Breast epithelium (tissue), 4 donors: ENCODE measurements around the gene ARHGEF25. TPM values are rescaled to one million over a fixed set of nuclear protein-coding genes. Genes with fewer than 3 reads are reported as not detected.

Experiments
- DNase-seq, 2 donors: peaks; one replicate each; pipeline ENCODE4 v3.0.0-alpha.2; 2019; ENCODE audit warnings: low spot score in 2 of 2
- H3K27ac ChIP-seq, 2 donors: fragments of 200-600 bp; sonication (generic) in 1 of 2; one replicate each; pipeline ENCODE4 v1.5.1; 2016 to 2019; ENCODE audit warnings: mild to moderate bottlenecking in 1 of 2
- H3K27me3 ChIP-seq, 2 donors: fragments of 200-600 bp; sonication (generic) in 1 of 2; one replicate each; pipeline versions ENCODE4 v1.5.1 to v1.6.0; 2017 to 2019; ENCODE audit warnings: control low read depth in 1 of 2, mild to moderate bottlenecking in 1 of 2
- H3K36me3 ChIP-seq: fragments of 200-600 bp; one replicate; pipeline ENCODE4 v1.5.1; 2019
- H3K4me1 ChIP-seq, 2 donors: fragments of 200-600 bp; sonication (generic); one replicate each; pipeline ENCODE4 v1.5.1; 2016 to 2019; ENCODE audit warnings: control low read depth in 1 of 2
- H3K4me3 ChIP-seq, 3 donors: fragments of 200-600 bp; sonication (generic); 1 replicate in 2 of 3; 2 replicates in 1 of 3; pipeline ENCODE4 v1.5.1; 2016 to 2019; ENCODE audit warnings: mild to moderate bottlenecking in 3 of 3, moderate library complexity in 2 of 3
- H3K9me3 ChIP-seq, 2 donors: fragments of 200-600 bp; sonication (generic) in 1 of 2; one replicate each; pipeline ENCODE4 v1.5.1; 2016 to 2019; ENCODE audit warnings: control low read depth in 1 of 2
- POLR2A ChIP-seq: fragments of 450-650 bp; IDR thresholded peaks from one replicate; pipeline ENCODE4 v1.6.1; 2016; ENCODE audit warnings: antibody characterized with exemption, mild to moderate bottlenecking, moderate library complexity
- POLR2AphosphoS5 ChIP-seq, 3 donors: sonication (generic); formaldehyde crosslinking; IDR thresholded peaks; one replicate each; pipeline ENCODE4 v1.6.1; 2017; ENCODE audit warnings: antibody characterized with exemption in 3 of 3
- intact Hi-C: fragments of 100-400 bp; cut with DNase I; formaldehyde crosslinking; loops from one replicate; pipeline ENCODE4 v1.15.1; 2023; ENCODE audit warnings: low total_unique reads
- total RNA-seq, 3 donors: library from RNA; depleted of rRNA; stranded (reverse); fragments of >200 nt; gene quantifications; one replicate each; pipeline ENCODE4 v1.1.0, GENCODE V29; 2016
- TF ChIP-seq, protein P1 (sequence below), 3 donors: fragments of 450-650 bp; IDR thresholded peaks; one replicate each; pipeline ENCODE4 v1.5.1; 2016 to 2017; ENCODE audit warnings: antibody characterized with exemption in 3 of 3, mild to moderate bottlenecking in 3 of 3, moderate library complexity in 3 of 3

The ARHGEF25 gene
- total RNA-seq, 3 donors from 2014 or later, result 8.3 to 28.2 (median 19.2) TPM

DNA sequence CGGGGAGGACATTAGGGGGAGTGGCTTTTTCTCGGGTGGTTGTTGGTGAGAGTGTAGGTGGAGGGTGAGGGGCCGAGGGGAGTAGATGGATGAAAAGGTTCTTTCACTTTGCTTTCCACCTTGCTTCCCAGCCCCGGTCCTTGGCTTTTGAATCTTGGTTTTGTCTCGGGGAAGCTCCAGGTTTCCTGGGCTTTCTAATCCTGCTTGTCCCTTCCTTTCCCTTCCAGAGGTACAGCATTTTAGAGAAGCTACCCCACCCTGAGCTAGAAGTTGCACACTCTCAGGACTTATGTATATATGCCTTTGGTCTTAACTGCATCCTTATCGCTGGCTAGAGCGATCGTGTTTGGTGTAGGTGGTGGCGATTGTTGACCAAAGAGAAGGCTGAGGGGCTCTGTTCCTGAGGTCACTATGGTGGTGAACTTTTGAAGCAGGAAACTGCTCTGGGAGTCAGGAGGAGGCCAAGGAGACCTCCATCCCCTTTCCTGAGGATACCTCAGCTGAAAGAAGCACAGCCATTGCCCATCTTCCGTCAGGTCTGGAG, 19.4 kb upstream of the ARHGEF25 start:
- no peak for DNase-seq
- Histone ChIP-seq H3K27ac (peak overlapping the region; percentile 82 to 87), H3K4me1 (peaks cover 0 to 10% of the 10 kb centered on the region in 2 donors), H3K4me3 (peak overlapping the region; percentile 75 to 99 (median 96)), H3K36me3 (no peaks in the 10 kb centered on the region), H3K27me3 (no peaks in the 10 kb centered on the region), H3K9me3 (no peaks in the 10 kb centered on the region)
- intact Hi-C loops, result no loop called here
- TF ChIP-seq, protein P1, sequence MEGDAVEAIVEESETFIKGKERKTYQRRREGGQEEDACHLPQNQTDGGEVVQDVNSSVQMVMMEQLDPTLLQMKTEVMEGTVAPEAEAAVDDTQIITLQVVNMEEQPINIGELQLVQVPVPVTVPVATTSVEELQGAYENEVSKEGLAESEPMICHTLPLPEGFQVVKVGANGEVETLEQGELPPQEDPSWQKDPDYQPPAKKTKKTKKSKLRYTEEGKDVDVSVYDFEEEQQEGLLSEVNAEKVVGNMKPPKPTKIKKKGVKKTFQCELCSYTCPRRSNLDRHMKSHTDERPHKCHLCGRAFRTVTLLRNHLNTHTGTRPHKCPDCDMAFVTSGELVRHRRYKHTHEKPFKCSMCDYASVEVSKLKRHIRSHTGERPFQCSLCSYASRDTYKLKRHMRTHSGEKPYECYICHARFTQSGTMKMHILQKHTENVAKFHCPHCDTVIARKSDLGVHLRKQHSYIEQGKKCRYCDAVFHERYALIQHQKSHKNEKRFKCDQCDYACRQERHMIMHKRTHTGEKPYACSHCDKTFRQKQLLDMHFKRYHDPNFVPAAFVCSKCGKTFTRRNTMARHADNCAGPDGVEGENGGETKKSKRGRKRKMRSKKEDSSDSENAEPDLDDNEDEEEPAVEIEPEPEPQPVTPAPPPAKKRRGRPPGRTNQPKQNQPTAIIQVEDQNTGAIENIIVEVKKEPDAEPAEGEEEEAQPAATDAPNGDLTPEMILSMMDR (IDR thresholded peaks at IDR 0.05), result no peak
- no peak for TF ChIP-seq POLR2A
- no peak for TF ChIP-seq POLR2AphosphoS5 (IDR thresholded peaks at IDR 0.05)

DNA sequence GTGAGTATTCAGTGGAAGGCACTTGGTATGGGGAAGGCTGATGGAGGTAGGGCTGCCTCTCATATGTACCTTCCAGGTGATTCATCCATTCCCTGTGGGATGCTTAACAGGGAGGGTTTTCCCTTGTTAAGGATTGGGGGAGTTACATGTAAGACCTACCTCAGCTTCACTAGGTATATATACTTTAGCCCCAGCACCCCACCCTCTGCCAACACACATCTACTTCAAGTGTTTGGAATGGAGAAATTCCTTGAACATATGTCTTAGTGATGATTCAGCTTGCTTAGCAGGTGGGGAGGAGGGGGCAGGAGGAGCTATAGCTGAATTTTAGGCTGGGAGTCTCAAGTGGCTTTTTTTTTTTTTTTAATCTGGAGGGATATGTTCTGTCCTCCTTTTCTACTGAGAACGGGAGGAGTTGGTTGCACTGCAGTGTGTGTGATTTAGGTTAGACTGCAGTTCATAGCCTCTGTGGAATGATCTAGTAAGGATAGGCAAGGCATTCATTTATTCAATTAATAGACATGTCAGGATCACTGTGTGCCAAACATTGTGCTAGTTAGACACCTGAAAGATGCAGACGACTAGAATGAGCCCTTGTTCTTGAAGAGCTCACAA, 18.6 kb upstream of the ARHGEF25 start:
- TF ChIP-seq POLR2A (no peak), POLR2AphosphoS5 (IDR thresholded peaks at IDR 0.05) (no peak)
- TF ChIP-seq, protein P1 (IDR thresholded peaks at IDR 0.05), result no peak
- no peak overlapping the region for H3K27ac ChIP-seq
- no peak for DNase-seq
- no peaks in the 10 kb centered on the region for H3K36me3 ChIP-seq
- no peaks in the 10 kb centered on the region for H3K27me3 ChIP-seq
- peak overlapping the region in 2 of 3 donors; percentile 96 to 99 for H3K4me3 ChIP-seq
- no peaks in the 10 kb centered on the region for H3K9me3 ChIP-seq
- peaks cover 0 to 10% of the 10 kb centered on the region in 2 donors for H3K4me1 ChIP-seq
- intact Hi-C loops, result no loop called here

DNA sequence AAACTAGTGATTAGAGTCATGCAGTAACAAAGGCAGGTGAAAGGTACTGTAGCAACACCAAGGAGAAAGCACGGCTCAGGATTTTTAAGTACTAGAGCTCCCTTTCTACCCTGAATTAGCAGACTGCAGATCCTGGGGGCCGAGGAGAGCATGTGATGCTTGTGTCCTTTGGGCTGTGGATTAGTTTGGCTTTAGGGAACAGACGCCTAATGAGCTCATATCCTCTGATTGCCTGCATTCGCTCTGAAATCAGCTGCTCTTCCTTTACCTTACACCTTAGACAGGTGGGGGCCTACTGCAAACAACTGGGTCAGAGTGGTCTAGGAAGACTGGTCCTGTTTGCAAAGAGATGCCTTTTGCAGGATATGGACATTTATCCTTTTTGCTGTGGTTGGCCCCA, 18.0 kb upstream of the ARHGEF25 start:
- Histone ChIP-seq H3K4me3 (no peak overlapping the region), H3K36me3 (no peaks in the 10 kb centered on the region), H3K27ac (no peak overlapping the region), H3K4me1 (peaks cover 0 to 10% of the 10 kb centered on the region in 2 donors), H3K9me3 (no peaks in the 10 kb centered on the region), H3K27me3 (no peaks in the 10 kb centered on the region)
- intact Hi-C loops, result no loop called here
- DNase-seq, result no peak
- TF ChIP-seq POLR2AphosphoS5 (IDR thresholded peaks at IDR 0.05), result no peak
- TF ChIP-seq, protein P1 (IDR thresholded peaks at IDR 0.05), result no peak
- TF ChIP-seq POLR2A, result no peak

DNA sequence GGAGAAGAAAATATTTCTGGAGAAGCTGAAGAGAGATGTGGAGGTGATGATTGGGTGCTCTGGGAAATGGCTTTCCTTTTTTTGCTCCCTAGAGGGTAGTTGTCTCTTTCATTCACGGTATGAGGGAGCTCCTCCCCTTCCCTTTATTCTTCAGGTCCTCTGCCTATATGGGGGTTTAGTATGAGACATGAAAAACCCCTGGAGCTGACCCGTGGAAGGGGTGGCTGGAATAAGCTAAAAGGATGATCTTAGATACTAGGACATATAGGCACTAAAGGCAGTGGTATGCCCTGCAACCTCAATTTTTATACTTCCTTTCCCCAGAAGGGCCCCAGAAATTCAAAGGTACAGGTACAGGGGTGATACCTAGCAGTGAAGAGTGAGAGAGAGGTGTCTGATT, 10.8 kb upstream of the ARHGEF25 start:
- no peak for DNase-seq
- no peaks in the 10 kb centered on the region for H3K9me3 ChIP-seq
- peaks cover 0 to 4% of the 10 kb centered on the region in 2 donors for H3K4me1 ChIP-seq
- intact Hi-C loops, result no loop called here
- no peak overlapping the region for H3K27ac ChIP-seq
- TF ChIP-seq, protein P1 (IDR thresholded peaks at IDR 0.05), result no peak
- no peak for TF ChIP-seq POLR2A
- TF ChIP-seq POLR2AphosphoS5 (IDR thresholded peaks at IDR 0.05), result no peak
- H3K27me3 ChIP-seq, result no peaks in the 10 kb centered on the region
- no peak overlapping the region for H3K4me3 ChIP-seq
- H3K36me3 ChIP-seq, result peaks cover 9% of the 10 kb centered on the region

DNA sequence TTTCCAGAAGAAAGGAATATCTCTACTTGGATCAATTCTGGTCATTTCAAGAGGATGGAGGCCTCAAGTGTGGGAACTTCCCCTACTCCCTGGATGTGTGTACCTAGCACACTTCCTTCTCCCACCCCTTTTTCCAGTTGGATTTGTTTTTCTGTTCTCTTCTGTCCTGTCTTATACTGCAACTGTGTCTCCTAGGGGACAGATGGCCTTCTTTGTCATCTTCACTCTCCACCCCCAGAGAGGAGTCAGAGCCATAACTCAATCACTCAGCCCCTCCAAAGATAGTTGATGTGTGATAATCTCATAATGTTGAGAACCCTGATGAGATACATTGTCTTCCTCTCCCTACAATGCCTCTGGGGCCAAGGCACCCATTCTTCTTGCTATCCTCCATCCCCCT, 8.7 kb upstream of the ARHGEF25 start:
- TF ChIP-seq, protein P1 (IDR thresholded peaks at IDR 0.05), result no peak
- no peak for TF ChIP-seq POLR2A
- no peak for TF ChIP-seq POLR2AphosphoS5 (IDR thresholded peaks at IDR 0.05)
- DNase-seq, result no peak
- Histone ChIP-seq H3K9me3 (no peaks in the 10 kb centered on the region), H3K4me1 (peaks cover 0 to 4% of the 10 kb centered on the region in 2 donors), H3K4me3 (no peak overlapping the region), H3K27me3 (no peaks in the 10 kb centered on the region), H3K36me3 (peaks cover 9% of the 10 kb centered on the region), H3K27ac (no peak overlapping the region)
- intact Hi-C loops, result no loop called here
